AG09309 (cell line): ENCODE measurements around the gene TTPAL.

Source experiments
- DNase-seq: peaks from one replicate; pipeline ENCODE4 v3.0.0-alpha.2; 2010; ENCODE audit warnings: low read depth
- H3K4me3 ChIP-seq: 2 replicates; pipeline ENCODE4 v1.5.1; 2011; ENCODE audit warnings: mild to moderate bottlenecking, low read depth, low read length, moderate library complexity; ENCODE audit not compliant: control insufficient read depth
- TF ChIP-seq, protein P1 (sequence below): IDR thresholded peaks from 2 replicates; pipeline ENCODE4 v1.5.1; 2011; ENCODE audit warnings: mild to moderate bottlenecking, low read depth, low read length, inconsistent platforms; ENCODE audit not compliant: insufficient read depth, control insufficient read depth; ENCODE audit errors: missing control alignments

TTPAL gene

DNA sequence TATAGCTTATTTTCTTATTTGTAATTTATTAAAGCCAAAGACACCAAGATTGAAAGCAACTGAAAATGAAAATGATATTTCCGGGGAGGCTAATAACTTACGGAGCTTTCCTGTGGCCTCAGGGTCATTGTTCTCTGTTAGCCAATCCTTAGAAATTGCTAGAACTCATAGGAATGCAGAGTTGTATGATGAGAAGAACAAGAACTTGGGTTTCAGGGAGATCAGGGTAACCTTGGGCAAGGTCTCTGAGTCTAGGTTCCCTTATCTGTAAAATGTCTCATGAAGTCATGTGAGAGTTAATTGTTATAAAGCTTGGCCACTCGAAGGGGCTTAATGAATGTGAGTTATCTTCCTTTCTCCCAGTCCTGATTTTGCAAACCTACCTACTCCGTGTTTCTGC lies 66.3 kb downstream of the TTPAL start:
- no peak for DNase-seq
- no peak overlapping the region for H3K4me3 ChIP-seq
- TF ChIP-seq, protein P1, sequence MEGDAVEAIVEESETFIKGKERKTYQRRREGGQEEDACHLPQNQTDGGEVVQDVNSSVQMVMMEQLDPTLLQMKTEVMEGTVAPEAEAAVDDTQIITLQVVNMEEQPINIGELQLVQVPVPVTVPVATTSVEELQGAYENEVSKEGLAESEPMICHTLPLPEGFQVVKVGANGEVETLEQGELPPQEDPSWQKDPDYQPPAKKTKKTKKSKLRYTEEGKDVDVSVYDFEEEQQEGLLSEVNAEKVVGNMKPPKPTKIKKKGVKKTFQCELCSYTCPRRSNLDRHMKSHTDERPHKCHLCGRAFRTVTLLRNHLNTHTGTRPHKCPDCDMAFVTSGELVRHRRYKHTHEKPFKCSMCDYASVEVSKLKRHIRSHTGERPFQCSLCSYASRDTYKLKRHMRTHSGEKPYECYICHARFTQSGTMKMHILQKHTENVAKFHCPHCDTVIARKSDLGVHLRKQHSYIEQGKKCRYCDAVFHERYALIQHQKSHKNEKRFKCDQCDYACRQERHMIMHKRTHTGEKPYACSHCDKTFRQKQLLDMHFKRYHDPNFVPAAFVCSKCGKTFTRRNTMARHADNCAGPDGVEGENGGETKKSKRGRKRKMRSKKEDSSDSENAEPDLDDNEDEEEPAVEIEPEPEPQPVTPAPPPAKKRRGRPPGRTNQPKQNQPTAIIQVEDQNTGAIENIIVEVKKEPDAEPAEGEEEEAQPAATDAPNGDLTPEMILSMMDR = no peak

DNA sequence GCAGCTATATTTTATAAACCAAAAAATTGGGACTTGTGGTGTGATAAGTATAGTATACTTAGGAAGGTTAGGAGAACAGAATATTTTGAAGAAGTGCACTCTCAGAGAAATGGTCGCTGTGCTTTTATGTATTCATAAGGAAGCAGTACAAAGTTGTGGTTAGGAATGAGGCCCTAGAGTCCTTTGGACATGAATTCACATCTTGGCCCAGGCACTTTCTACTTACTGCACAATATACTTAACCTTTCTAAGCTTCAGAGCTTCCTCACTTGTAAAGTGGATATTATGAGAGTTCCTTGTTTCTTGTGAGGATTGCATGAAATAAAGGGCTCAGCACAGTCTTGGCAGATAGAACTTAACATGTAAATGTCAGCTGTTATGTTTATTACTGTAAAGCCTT lies 67.2 kb downstream of the TTPAL start:
- DNase-seq = no peak
- H3K4me3 ChIP-seq = no peak overlapping the region
- TF ChIP-seq, protein P1 = no peak

DNA sequence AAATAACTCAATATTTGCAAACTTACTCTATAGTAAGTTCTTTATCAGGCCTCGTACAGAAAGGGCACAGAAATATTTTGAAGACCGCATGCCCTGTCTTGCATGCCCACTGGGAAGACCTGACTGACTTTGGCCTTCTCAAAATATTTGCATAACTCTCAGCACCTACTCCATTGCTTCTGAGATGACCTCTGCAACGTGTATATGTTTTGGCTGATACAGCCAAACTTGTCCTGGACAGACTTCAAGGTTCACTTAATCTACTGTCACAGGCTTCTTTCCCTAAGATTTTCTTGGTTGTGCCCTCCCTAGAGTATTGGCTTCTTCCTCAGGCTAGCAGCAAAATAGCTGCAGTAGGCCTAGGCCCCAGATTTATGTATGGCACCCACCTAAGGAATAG lies 67.7 kb downstream of the TTPAL start:
- TF ChIP-seq, protein P1 = no peak
- DNase-seq = no peak
- H3K4me3 ChIP-seq = no peak overlapping the region
